ENCODE results near the gene EFNB2. TPM values are rescaled to one million over a fixed set of nuclear protein-coding genes. Genes with fewer than 3 reads are reported as not detected.

EFNB2 gene
- total RNA-seq, 2 donors from 2014 or later = 4.6 to 6.7 TPM

DNA sequence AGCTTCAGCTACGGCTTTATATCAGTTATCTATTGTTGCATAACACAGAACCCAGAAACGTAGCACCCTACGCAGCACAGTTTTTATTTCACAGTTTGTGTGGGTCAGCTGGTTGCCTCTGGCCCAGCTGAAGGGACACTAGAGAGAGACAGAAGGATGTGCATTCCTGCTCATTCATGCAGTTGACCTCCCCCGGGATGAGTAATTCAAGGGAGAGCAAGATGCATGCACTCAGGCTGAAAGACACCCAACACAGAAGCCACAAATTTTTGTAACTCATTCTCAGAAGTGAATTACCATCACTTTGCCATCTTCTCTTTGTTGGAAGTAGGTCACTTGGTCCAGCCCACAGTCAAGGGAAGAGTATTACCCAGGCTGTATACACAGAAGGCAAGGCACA, 89.5 kb downstream of the EFNB2 start:
- H3K4me3 ChIP-seq = no peak overlapping the region
- ATAC-seq (no peak), DNase-seq (no peak)
- WGBS, 2 donors = 66 to 82% methylated on average over 4 of the region's 4 CpGs
- TF ChIP-seq, protein P1, sequence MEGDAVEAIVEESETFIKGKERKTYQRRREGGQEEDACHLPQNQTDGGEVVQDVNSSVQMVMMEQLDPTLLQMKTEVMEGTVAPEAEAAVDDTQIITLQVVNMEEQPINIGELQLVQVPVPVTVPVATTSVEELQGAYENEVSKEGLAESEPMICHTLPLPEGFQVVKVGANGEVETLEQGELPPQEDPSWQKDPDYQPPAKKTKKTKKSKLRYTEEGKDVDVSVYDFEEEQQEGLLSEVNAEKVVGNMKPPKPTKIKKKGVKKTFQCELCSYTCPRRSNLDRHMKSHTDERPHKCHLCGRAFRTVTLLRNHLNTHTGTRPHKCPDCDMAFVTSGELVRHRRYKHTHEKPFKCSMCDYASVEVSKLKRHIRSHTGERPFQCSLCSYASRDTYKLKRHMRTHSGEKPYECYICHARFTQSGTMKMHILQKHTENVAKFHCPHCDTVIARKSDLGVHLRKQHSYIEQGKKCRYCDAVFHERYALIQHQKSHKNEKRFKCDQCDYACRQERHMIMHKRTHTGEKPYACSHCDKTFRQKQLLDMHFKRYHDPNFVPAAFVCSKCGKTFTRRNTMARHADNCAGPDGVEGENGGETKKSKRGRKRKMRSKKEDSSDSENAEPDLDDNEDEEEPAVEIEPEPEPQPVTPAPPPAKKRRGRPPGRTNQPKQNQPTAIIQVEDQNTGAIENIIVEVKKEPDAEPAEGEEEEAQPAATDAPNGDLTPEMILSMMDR (IDR thresholded peaks at IDR 0.05) = no peak
- no peak for TF ChIP-seq POLR2A (IDR thresholded peaks at IDR 0.05)
- H3K27me3 ChIP-seq = no peaks in the 10 kb centered on the region
- H3K36me3 ChIP-seq (replicated peaks in 1 of 2; ENCODE audit: insufficient read depth in 1 of 2, low read depth in 2 of 2) = no peaks in the 10 kb centered on the region
- H3K4me1 ChIP-seq = no peaks in the 10 kb centered on the region
- H3K9me3 ChIP-seq = no peaks in the 10 kb centered on the region
- no peak overlapping the region for H3K27ac ChIP-seq
- intact Hi-C loops (cut with DNase I) = no loop called here

DNA sequence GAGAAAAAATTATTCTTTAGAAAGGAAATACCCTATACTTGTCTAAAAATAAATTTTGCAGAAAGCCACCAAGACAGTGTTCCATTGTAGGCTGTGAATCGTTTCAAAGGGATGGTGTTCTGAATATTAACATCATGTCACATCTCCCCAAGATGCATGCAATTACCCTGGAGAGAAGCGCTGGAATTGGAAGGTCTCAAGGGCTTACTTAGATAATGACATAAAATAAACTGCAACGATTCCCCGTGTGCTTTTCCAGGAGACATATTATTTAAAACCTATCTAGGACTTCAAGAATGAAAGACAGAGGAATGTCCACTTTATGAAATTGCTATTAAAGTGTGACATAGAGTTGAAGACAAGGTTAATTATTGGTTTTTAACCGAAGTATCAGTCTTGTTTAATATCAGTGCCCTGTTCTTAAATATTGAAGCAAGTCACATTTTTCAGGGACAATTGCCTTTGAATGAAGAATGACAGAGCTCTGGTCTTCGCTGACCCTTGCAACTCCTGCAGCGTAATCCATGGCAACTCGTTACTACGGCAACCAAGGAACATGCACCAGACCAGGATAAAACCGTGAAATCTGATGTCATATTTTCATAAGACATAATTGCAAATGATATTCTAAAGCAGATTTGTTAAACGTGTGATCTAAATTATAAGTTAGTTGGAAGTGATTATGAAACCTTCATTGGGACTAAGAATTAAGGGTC, 91.7 kb downstream of the EFNB2 start:
- H3K4me3 ChIP-seq = no peak overlapping the region
- no peak overlapping the region for H3K27ac ChIP-seq
- DNase-seq (no peak), ATAC-seq (no peak)
- H3K4me1 ChIP-seq = no peaks in the 10 kb centered on the region
- no peak for TF ChIP-seq POLR2A (IDR thresholded peaks at IDR 0.05)
- TF ChIP-seq, protein P1 (IDR thresholded peaks at IDR 0.05) = no peak
- H3K9me3 ChIP-seq = no peaks in the 10 kb centered on the region
- H3K36me3 ChIP-seq (replicated peaks in 1 of 2; ENCODE audit: insufficient read depth in 1 of 2, low read depth in 2 of 2) = no peaks in the 10 kb centered on the region
- intact Hi-C loops (cut with DNase I) = no loop called here
- H3K27me3 ChIP-seq = no peaks in the 10 kb centered on the region
- WGBS, 2 donors = 52 to 56% methylated on average over 11 of the region's 11 CpGs

DNA sequence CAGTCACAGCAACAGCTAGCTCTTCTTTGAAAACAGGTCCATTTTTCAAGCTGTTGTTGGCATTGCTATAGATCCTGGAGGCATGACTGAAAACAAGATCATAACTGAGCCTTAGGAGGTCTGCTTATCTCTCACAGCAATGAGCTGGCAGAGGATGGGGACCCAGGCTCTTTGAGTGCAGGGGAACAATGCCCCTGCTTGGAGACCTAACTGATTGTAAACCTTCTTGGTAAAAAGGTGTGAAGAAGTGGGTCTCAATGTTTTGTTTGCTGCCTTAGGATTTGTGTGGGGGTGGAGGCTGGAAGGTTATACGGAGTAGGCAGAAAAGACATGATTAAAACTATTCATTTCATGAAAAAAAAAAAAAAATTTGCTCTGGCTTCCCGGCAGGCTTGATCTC, 94.6 kb downstream of the EFNB2 start:
- intact Hi-C loops (cut with DNase I) = no loop called here
- H3K36me3 ChIP-seq (replicated peaks in 1 of 2; ENCODE audit: insufficient read depth in 1 of 2, low read depth in 2 of 2) = no peaks in the 10 kb centered on the region
- no peak for DNase-seq
- H3K27me3 ChIP-seq = no peaks in the 10 kb centered on the region
- H3K4me1 ChIP-seq = no peaks in the 10 kb centered on the region
- no peak overlapping the region for H3K27ac ChIP-seq
- H3K4me3 ChIP-seq = no peak overlapping the region
- WGBS, 2 donors = 4 to 18% methylated on average over 2 of the region's 2 CpGs
- TF ChIP-seq, protein P1 (IDR thresholded peaks at IDR 0.05) = no peak
- no peak for TF ChIP-seq POLR2A (IDR thresholded peaks at IDR 0.05)
- no peak for ATAC-seq
- H3K9me3 ChIP-seq = no peaks in the 10 kb centered on the region

Other genes with a start within 250 kb of the EFNB2 start
- 10 to 100 TPM; 76.8 to 86.9 TPM for gene ARGLU1, start 32.5 kb upstream of the EFNB2 start, total RNA-seq

All from body of pancreas (tissue), 4 donors.